Activated CD8-positive, alpha-beta memory T cell treated with anti-CD3 and anti-CD28 coated beads, Interleukin-2, amount 50 U/mL, for 1 hour (primary cell): Measurements from ENCODE around the gene NKAIN4.

Experiments used
- DNase-seq: peaks from one replicate; pipeline ENCODE4 v3.0.0-alpha.2; 2020; ENCODE audit errors: extremely low read depth

NKAIN4 gene

GRCh38 chr20:63274381-63275228 lies 20.3 kb upstream of the NKAIN4 start:
- DNase-seq, result no peak

- DNase-seq, result no peak
Observed at GRCh38 chr20:63273635-63274380, 19.5 kb upstream of the NKAIN4 start.

- no peak for DNase-seq
Observed at GRCh38 chr20:63273059-63273579, 18.9 kb upstream of the NKAIN4 start.

GRCh38 chr20:63272105-63273058 lies 18.1 kb upstream of the NKAIN4 start, which contains the start of gene ARFGAP1:
Gene ARFGAP1, plus strand, starts transcription at chr20:63272813. Its CDS starts 2,768 bp downstream, at chr20:63275581.
- peak; percentile 58 for DNase-seq

GRCh38 chr20:63270606-63271325 lies 16.5 kb upstream of the NKAIN4 start:
- DNase-seq, result no peak

GRCh38 chr20:63269724-63270123 lies 15.5 kb upstream of the NKAIN4 start:
- no peak for DNase-seq

GRCh38 chr20:63268671-63269439 lies 14.6 kb upstream of the NKAIN4 start:
- DNase-seq, result no peak

GRCh38 chr20:63268256-63268655 lies 14.0 kb upstream of the NKAIN4 start:
- DNase-seq, result no peak

- DNase-seq, result no peak
Observed at GRCh38 chr20:63267691-63268090, 13.4 kb upstream of the NKAIN4 start.

- DNase-seq, result no peak
Observed at GRCh38 chr20:63265891-63266515, 11.7 kb upstream of the NKAIN4 start.

GRCh38 chr20:63264519-63264918 lies 10.3 kb upstream of the NKAIN4 start:
- no peak for DNase-seq

GRCh38 chr20:63264000-63264399 lies 9.7 kb upstream of the NKAIN4 start:
- no peak for DNase-seq

- DNase-seq, result no peak
Observed at GRCh38 chr20:63262836-63263235, 8.6 kb upstream of the NKAIN4 start.

- DNase-seq, result no peak
Observed at GRCh38 chr20:63261795-63262528, 7.7 kb upstream of the NKAIN4 start.

GRCh38 chr20:63261060-63261794 lies 7.0 kb upstream of the NKAIN4 start:
- DNase-seq, result no peak

GRCh38 chr20:63260521-63260920 lies 6.3 kb upstream of the NKAIN4 start:
- no peak for DNase-seq

GRCh38 chr20:63259734-63260460 lies 5.6 kb upstream of the NKAIN4 start:
- no peak for DNase-seq

GRCh38 chr20:63258781-63259180 lies 4.5 kb upstream of the NKAIN4 start:
- DNase-seq, result no peak
